Activated CD4-positive, alpha-beta memory T cell treated with anti-CD3 and anti-CD28 coated beads for 36 hours (primary cell): ENCODE data around the gene PTPRN2. TPM values are rescaled to one million over a fixed set of nuclear protein-coding genes. Genes with fewer than 3 reads are reported as not detected.
"Not testable (repeated sequence)": the region's sequence is repeated elsewhere in the genome, so short reads cannot be mapped to it uniquely, and the experiment has no call there.

ENCODE experiments used
- CTCF ChIA-PET: fragments of 350-600 bp; sonication (Branson Sonifier 250); formaldehyde crosslinking; loops from one replicate; lab custom pipeline; 2021; ENCODE audit warnings: antibody characterized with exemption, inconsistent platforms; lab: Charles Lee
- POLR2A ChIA-PET: fragments of 350-600 bp; sonication (Branson Sonifier 250); formaldehyde crosslinking; loops from one replicate; lab custom pipeline; 2021; ENCODE audit warnings: antibody characterized with exemption; lab: Charles Lee
- DNase-seq: peaks from one replicate; pipeline ENCODE4 v3.0.0-alpha.2; 2020
- H3K27ac Mint-ChIP-seq: one replicate; pipeline ENCODE4 v1.8.0; 2021; ENCODE audit warnings: mixed read lengths
- H3K27me3 Mint-ChIP-seq: one replicate; pipeline ENCODE4 v1.8.0; 2021; ENCODE audit warnings: mixed read lengths
- H3K36me3 Mint-ChIP-seq: one replicate; pipeline ENCODE4 v1.8.0; 2021; ENCODE audit warnings: mixed read lengths
- H3K4me1 Mint-ChIP-seq: one replicate; pipeline ENCODE4 v1.8.0; 2021; ENCODE audit warnings: low read depth, mixed read lengths
- H3K4me3 Mint-ChIP-seq: one replicate; pipeline ENCODE4 v1.8.0; 2021; ENCODE audit warnings: mild to moderate bottlenecking, mixed read lengths
- H3K9me3 Mint-ChIP-seq: one replicate; pipeline ENCODE4 v1.8.0; 2021; ENCODE audit warnings: mixed read lengths
- intact Hi-C: fragments of 100-400 bp; cut with micrococcal nuclease; formaldehyde crosslinking; loops from one replicate; pipeline ENCODE4 v1.15.1; 2023
- total RNA-seq, 2 experiments: library from RNA; stranded (reverse); gene quantifications; one replicate each; pipeline ENCODE4 v1.2.3, GENCODE V29; 2021

PTPRN2 gene
- total RNA-seq, 2 experiments from 2014 or later: 0.51 to 0.64 TPM

- intact Hi-C loops: no loop called here
- no peak for DNase-seq
- peaks cover 2% of the 10 kb centered on the region for H3K27me3 Mint-ChIP-seq
- ChIA-PET CTCF (no interaction called here), POLR2A (no interaction called here)
- no peaks in the 10 kb centered on the region for H3K4me1 Mint-ChIP-seq
- H3K9me3 Mint-ChIP-seq: peaks cover 9% of the 10 kb centered on the region
- no peak overlapping the region for H3K4me3 Mint-ChIP-seq
- no peaks in the 10 kb centered on the region for H3K36me3 Mint-ChIP-seq
- no peak overlapping the region for H3K27ac Mint-ChIP-seq
Observed at GRCh38 chr7:158235862-158236261, 351.8 kb downstream of the PTPRN2 start.

- peaks cover 27% of the 10 kb centered on the region for H3K9me3 Mint-ChIP-seq
- H3K4me3 Mint-ChIP-seq: no peak overlapping the region
- ChIA-PET POLR2A (no interaction called here), CTCF (no interaction called here)
- H3K27me3 Mint-ChIP-seq: peaks cover 4% of the 10 kb centered on the region
- DNase-seq: no peak
- no peaks in the 10 kb centered on the region for H3K4me1 Mint-ChIP-seq
- intact Hi-C loops: no loop called here
- no peaks in the 10 kb centered on the region for H3K36me3 Mint-ChIP-seq
- H3K27ac Mint-ChIP-seq: no peak overlapping the region
Observed at GRCh38 chr7:158229945-158230344, 357.7 kb downstream of the PTPRN2 start.

DNA sequence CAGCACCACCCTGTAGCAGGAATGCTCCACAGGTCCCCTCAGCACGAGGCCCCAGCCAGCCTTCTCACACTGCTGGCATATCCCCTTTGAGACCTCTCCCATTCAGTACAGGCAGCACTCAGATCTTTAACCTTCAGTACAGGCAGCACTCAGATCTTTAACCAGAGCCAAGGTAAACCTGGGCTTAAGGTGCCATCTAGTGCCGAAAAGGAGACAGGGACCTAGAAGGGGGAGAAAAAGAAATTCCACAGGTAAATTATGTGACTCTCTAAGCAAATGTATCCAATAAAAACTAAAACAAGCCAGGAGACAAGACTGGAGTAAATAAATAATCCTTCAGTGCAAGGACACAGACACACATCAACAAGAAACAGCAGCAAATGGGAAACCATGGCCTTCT, 358.6 kb downstream of the PTPRN2 start:
- Mint-ChIP-seq H3K4me3 (no peak overlapping the region), H3K27me3 (peaks cover 4% of the 10 kb centered on the region), H3K9me3 (peaks cover 22% of the 10 kb centered on the region), H3K27ac (no peak overlapping the region), H3K4me1 (no peaks in the 10 kb centered on the region), H3K36me3 (no peaks in the 10 kb centered on the region)
- CTCF ChIA-PET: no interaction called here
- intact Hi-C loops: no loop called here
- POLR2A ChIA-PET: no interaction called here
- no peak for DNase-seq

- intact Hi-C loops: no loop called here
- CTCF ChIA-PET: no interaction called here
- Mint-ChIP-seq H3K27me3 (peaks cover 4% of the 10 kb centered on the region), H3K4me3 (no peak overlapping the region), H3K36me3 (no peaks in the 10 kb centered on the region), H3K9me3 (peaks cover 20% of the 10 kb centered on the region), H3K27ac (no peak overlapping the region), H3K4me1 (no peaks in the 10 kb centered on the region)
- POLR2A ChIA-PET: no interaction called here
- no peak for DNase-seq
Observed at GRCh38 chr7:158228131-158228530, 359.5 kb downstream of the PTPRN2 start.

GRCh38 chr7:158227258-158227984, 360.2 kb downstream of the PTPRN2 start:
- no peak for DNase-seq
- POLR2A ChIA-PET: no interaction called here
- intact Hi-C loops: no loop called here
- peaks cover 4% of the 10 kb centered on the region for H3K27me3 Mint-ChIP-seq
- no peaks in the 10 kb centered on the region for H3K36me3 Mint-ChIP-seq
- no peak overlapping the region for H3K4me3 Mint-ChIP-seq
- CTCF ChIA-PET: no interaction called here
- H3K4me1 Mint-ChIP-seq: no peaks in the 10 kb centered on the region
- H3K9me3 Mint-ChIP-seq: peaks cover 20% of the 10 kb centered on the region
- H3K27ac Mint-ChIP-seq: no peak overlapping the region

- no peaks in the 10 kb centered on the region for H3K4me1 Mint-ChIP-seq
- no peak for DNase-seq
- peaks cover 3% of the 10 kb centered on the region for H3K27me3 Mint-ChIP-seq
- H3K36me3 Mint-ChIP-seq: no peaks in the 10 kb centered on the region
- no peak overlapping the region for H3K4me3 Mint-ChIP-seq
- intact Hi-C loops: no loop called here
- POLR2A ChIA-PET: no interaction called here
- CTCF ChIA-PET: no interaction called here
- H3K27ac Mint-ChIP-seq: no peak overlapping the region
- peaks cover 30% of the 10 kb centered on the region for H3K9me3 Mint-ChIP-seq
Observed at GRCh38 chr7:158216198-158216597, 371.4 kb downstream of the PTPRN2 start.

- Mint-ChIP-seq H3K4me3 (no peak overlapping the region), H3K27me3 (peaks cover 4% of the 10 kb centered on the region), H3K4me1 (no peaks in the 10 kb centered on the region), H3K9me3 (peaks cover 14% of the 10 kb centered on the region), H3K27ac (no peak overlapping the region), H3K36me3 (peaks cover 3% of the 10 kb centered on the region)
- DNase-seq: no peak
- ChIA-PET CTCF (no interaction called here), POLR2A (no interaction called here)
- intact Hi-C loops: no loop called here
Observed at GRCh38 chr7:158209435-158209834, 378.2 kb downstream of the PTPRN2 start.

DNA sequence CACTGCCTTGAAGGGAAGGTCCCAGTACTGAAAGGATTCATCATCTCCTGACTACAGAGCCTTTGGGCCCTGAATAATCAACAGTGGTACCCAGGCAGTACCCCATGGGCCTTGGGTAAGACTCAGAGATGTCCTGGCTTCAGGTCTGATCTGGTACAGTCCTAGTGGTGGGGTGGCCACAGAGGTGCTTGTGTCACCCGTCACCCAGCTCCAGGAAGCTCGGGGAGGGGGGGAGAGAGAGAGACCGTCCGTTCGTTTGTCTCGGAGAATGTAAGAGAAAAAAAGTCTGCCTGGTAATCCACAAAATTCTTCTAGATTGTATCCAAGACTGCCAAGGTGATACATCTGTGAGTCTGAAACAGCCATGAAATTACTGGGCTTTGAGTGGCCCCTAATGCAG, 381.3 kb downstream of the PTPRN2 start:
- ChIA-PET POLR2A (no interaction called here), CTCF (no interaction called here)
- Mint-ChIP-seq H3K4me1 (no peaks in the 10 kb centered on the region), H3K27ac (no peak overlapping the region), H3K4me3 (no peak overlapping the region), H3K36me3 (peaks cover 3% of the 10 kb centered on the region), H3K9me3 (peaks cover 11% of the 10 kb centered on the region), H3K27me3 (peaks cover 18% of the 10 kb centered on the region)
- intact Hi-C loops: no loop called here
- no peak for DNase-seq

DNA sequence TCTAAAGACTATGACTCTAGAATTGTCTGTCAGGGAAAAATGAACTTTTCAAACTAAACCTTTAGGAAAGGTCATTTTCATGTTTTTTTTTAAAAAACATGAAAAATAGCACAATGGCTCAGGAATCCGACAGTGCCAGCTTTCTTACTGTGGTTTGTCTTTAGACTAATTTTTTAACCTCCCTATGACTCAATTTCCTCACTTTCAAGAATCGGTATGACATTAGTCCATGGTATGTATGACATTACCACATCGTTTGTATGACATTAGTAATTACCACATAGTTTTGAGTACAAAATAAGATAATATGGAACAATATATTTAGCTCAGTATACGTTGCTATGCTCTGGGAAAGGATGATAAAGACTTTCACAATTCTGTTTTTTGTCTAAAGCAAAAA, 383.2 kb downstream of the PTPRN2 start:
- ChIA-PET POLR2A (no interaction called here), CTCF (no interaction called here)
- Mint-ChIP-seq H3K4me1 (no peaks in the 10 kb centered on the region), H3K9me3 (peaks cover 6% of the 10 kb centered on the region), H3K27me3 (peaks cover 18% of the 10 kb centered on the region), H3K4me3 (no peak overlapping the region), H3K36me3 (no peaks in the 10 kb centered on the region), H3K27ac (no peak overlapping the region)
- intact Hi-C loops: no loop called here
- no peak for DNase-seq

GRCh38 chr7:158203948-158204347, 383.7 kb downstream of the PTPRN2 start:
- H3K4me3 Mint-ChIP-seq, intact Hi-C loops, CTCF ChIA-PET, H3K9me3 Mint-ChIP-seq, POLR2A ChIA-PET, DNase-seq, H3K36me3 Mint-ChIP-seq, H3K4me1 Mint-ChIP-seq, H3K27ac Mint-ChIP-seq: not testable (repeated sequence)
- peaks cover 18% of the 10 kb centered on the region for H3K27me3 Mint-ChIP-seq

DNA sequence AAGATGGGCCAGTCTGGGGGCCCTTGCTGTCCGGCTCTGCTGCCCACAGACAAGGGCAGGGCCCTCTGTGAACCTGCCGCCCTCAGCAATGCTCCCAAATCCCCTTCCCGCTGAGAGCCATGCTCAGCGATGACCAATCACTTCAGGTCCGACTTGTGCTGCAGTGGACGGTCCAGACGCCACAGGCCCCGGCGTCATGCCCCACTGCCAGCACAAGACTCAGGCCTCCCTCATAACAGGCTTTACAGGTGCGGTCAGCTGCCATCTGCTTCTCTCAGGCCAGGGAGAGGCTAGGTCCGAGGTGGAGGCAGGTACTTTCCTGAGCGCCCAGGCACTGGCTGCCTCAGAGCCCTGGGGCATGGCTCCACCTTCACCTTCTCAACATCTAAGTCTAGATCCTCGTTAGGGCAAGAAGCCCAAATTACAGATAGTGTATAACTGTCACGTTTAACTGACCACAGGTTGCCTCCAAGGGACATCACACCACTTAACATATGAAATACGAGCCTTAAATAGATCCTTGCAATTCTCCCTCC, 393.2 kb downstream of the PTPRN2 start:
- Mint-ChIP-seq H3K27ac (no peak overlapping the region), H3K4me3 (no peak overlapping the region), H3K36me3 (no peaks in the 10 kb centered on the region), H3K9me3 (peaks cover 21% of the 10 kb centered on the region), H3K27me3 (no peaks in the 10 kb centered on the region), H3K4me1 (no peaks in the 10 kb centered on the region)
- intact Hi-C loops: no loop called here
- ChIA-PET POLR2A (no interaction called here), CTCF (no interaction called here)
- no peak for DNase-seq

DNA sequence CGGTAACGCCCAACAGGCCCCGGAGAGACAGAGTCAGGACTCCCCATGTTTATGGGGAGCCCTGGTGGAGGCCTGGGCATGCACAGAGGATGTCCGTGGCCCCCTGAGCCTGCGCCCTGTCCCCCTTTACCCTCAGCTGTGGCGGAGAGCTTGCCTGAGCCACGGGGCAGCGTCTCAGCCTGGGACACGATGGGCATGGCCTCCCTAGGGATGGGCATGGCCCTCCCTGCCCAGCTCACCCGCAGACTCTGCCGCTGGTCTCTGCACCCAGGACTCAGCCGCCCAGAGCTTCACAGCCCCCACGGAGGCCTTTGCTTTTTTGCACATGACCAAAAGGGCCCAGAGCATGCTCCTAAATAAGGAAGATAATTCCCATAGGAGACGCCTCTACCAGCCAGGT, 394.2 kb downstream of the PTPRN2 start:
- no peaks in the 10 kb centered on the region for H3K36me3 Mint-ChIP-seq
- DNase-seq: no peak
- no peaks in the 10 kb centered on the region for H3K4me1 Mint-ChIP-seq
- ChIA-PET CTCF (no interaction called here), POLR2A (no interaction called here)
- no peak overlapping the region for H3K4me3 Mint-ChIP-seq
- no peaks in the 10 kb centered on the region for H3K27me3 Mint-ChIP-seq
- peaks cover 21% of the 10 kb centered on the region for H3K9me3 Mint-ChIP-seq
- intact Hi-C loops: no loop called here
- H3K27ac Mint-ChIP-seq: no peak overlapping the region

GRCh38 chr7:158192956-158193355, 394.7 kb downstream of the PTPRN2 start:
- Mint-ChIP-seq H3K27ac (no peak overlapping the region), H3K9me3 (peaks cover 17% of the 10 kb centered on the region), H3K4me3 (no peak overlapping the region), H3K27me3 (no peaks in the 10 kb centered on the region), H3K4me1 (no peaks in the 10 kb centered on the region), H3K36me3 (no peaks in the 10 kb centered on the region)
- DNase-seq: no peak
- intact Hi-C loops: no loop called here
- ChIA-PET CTCF (no interaction called here), POLR2A (no interaction called here)
